B cell (primary cell): ENCODE results near the gene BMF.

Experiments
- CTCF ChIP-seq: fragments of 200-600 bp; IDR thresholded peaks from one replicate; pipeline ENCODE4 v1.8.0; 2022; ENCODE audit warnings: antibody characterized with exemption, mild to moderate bottlenecking
- EZH2 ChIP-seq: IDR thresholded peaks from 2 replicates; pipeline ENCODE4 v1.6.1; 2012; ENCODE audit warnings: borderline replicate concordance, low read depth, mild to moderate bottlenecking, moderate library complexity, low read length; ENCODE audit not compliant: insufficient read depth, poor library complexity, severe bottlenecking

GRCh38 chr15:40070608-40071218, 38.0 kb downstream of the BMF start:
- no peak for TF ChIP-seq CTCF
- no peak for TF ChIP-seq EZH2
